ENCODE results near the gene BBS10.

The BBS10 gene

DNA sequence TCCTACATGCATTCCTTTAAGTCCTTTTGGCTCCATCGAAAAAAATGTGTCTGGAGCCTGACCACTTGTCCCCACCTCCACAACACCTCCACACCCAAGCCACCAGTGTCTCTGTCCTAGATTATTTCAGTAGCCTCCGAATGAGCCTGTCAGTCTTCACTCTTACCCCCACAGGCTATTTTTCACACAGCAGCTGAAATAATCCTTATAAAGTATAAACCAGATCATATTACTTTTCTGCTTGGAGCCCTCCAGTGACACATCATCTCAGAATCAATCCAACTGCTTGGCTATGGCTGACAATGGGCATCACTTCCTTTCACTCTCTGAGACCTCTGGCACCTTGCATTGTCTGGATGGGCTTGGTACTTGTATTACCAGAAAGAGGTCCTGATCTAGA lies 44.9 kb downstream of the BBS10 start:
- H3K27me3 ChIP-seq (ENCODE audit: control insufficient read depth, low read length), result no peaks in the 10 kb centered on the region
- H3K9me3 ChIP-seq (ENCODE audit: control insufficient read depth, insufficient read depth, low read length), result no peaks in the 10 kb centered on the region
- H4K20me1 ChIP-seq (ENCODE audit: control insufficient read depth, insufficient read depth, low read depth, low read length), result no peaks in the 10 kb centered on the region
- H3K36me3 ChIP-seq (ENCODE audit: control insufficient read depth, low read length), result no peaks in the 10 kb centered on the region
- no peaks in the 10 kb centered on the region for H3K9me2 ChIP-seq (replicated peaks; ENCODE audit: control insufficient read depth, low read length)
- no peak overlapping the region for H3K4me3 ChIP-seq (ENCODE audit: low read length)
- no peaks in the 10 kb centered on the region for H3K79me2 ChIP-seq (ENCODE audit: control insufficient read depth, low read length)
- no peak overlapping the region for H3K4me2 ChIP-seq (ENCODE audit: low read length)
- H3K4me1 ChIP-seq (ENCODE audit: control insufficient read depth, low read length), result no peaks in the 10 kb centered on the region
- TF ChIP-seq, protein P1, sequence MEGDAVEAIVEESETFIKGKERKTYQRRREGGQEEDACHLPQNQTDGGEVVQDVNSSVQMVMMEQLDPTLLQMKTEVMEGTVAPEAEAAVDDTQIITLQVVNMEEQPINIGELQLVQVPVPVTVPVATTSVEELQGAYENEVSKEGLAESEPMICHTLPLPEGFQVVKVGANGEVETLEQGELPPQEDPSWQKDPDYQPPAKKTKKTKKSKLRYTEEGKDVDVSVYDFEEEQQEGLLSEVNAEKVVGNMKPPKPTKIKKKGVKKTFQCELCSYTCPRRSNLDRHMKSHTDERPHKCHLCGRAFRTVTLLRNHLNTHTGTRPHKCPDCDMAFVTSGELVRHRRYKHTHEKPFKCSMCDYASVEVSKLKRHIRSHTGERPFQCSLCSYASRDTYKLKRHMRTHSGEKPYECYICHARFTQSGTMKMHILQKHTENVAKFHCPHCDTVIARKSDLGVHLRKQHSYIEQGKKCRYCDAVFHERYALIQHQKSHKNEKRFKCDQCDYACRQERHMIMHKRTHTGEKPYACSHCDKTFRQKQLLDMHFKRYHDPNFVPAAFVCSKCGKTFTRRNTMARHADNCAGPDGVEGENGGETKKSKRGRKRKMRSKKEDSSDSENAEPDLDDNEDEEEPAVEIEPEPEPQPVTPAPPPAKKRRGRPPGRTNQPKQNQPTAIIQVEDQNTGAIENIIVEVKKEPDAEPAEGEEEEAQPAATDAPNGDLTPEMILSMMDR (IDR thresholded peaks at IDR 0.05; ENCODE audit: low read depth, low read length, poor library complexity, severe bottlenecking), result no peak
- TF ChIP-seq EZH2phosphoT487 (IDR thresholded peaks at IDR 0.05; ENCODE audit: borderline replicate concordance, low read length), result no peak
- no peaks in the 10 kb centered on the region for H3F3A ChIP-seq (ENCODE audit: control insufficient read depth, insufficient read depth)
- H3K27ac ChIP-seq (ENCODE audit: low read depth, low read length), result no peak overlapping the region

DNA sequence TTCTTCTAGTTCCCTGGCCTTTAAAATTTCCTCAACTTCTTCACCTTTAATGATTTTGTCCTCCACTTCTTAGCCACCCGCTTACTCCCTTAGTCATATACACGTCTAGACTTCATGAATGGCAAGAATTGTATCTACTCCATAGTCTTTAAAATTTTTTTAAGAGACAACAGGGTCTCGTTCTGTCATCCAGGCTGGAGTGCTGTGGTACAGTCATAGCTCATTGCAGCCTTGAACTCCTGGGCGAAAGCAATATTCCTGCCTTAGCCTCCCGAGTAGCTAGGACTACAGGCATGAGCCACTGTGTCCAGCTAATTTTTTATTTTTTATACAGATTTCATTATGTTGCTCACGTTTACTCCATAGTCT lies 47.9 kb downstream of the BBS10 start:
- Histone ChIP-seq H4K20me1 (ENCODE audit: control insufficient read depth, insufficient read depth, low read depth, low read length) (no peaks in the 10 kb centered on the region), H3K36me3 (ENCODE audit: control insufficient read depth, low read length) (no peaks in the 10 kb centered on the region), H3K79me2 (ENCODE audit: control insufficient read depth, low read length) (no peaks in the 10 kb centered on the region), H3K9me3 (ENCODE audit: control insufficient read depth, insufficient read depth, low read length) (no peaks in the 10 kb centered on the region), H3K9me2 (replicated peaks; ENCODE audit: control insufficient read depth, low read length) (no peaks in the 10 kb centered on the region), H3K4me1 (ENCODE audit: control insufficient read depth, low read length) (no peaks in the 10 kb centered on the region), H3K4me2 (ENCODE audit: low read length) (no peak overlapping the region), H3K27ac (ENCODE audit: low read depth, low read length) (no peak overlapping the region), H3K27me3 (ENCODE audit: control insufficient read depth, low read length) (no peaks in the 10 kb centered on the region), H3K4me3 (ENCODE audit: low read length) (no peak overlapping the region), H3F3A (ENCODE audit: control insufficient read depth, insufficient read depth) (no peaks in the 10 kb centered on the region)
- no peak for TF ChIP-seq EZH2phosphoT487 (IDR thresholded peaks at IDR 0.05; ENCODE audit: borderline replicate concordance, low read length)
- TF ChIP-seq, protein P1 (IDR thresholded peaks at IDR 0.05; ENCODE audit: low read depth, low read length, poor library complexity, severe bottlenecking), result no peak

DNA sequence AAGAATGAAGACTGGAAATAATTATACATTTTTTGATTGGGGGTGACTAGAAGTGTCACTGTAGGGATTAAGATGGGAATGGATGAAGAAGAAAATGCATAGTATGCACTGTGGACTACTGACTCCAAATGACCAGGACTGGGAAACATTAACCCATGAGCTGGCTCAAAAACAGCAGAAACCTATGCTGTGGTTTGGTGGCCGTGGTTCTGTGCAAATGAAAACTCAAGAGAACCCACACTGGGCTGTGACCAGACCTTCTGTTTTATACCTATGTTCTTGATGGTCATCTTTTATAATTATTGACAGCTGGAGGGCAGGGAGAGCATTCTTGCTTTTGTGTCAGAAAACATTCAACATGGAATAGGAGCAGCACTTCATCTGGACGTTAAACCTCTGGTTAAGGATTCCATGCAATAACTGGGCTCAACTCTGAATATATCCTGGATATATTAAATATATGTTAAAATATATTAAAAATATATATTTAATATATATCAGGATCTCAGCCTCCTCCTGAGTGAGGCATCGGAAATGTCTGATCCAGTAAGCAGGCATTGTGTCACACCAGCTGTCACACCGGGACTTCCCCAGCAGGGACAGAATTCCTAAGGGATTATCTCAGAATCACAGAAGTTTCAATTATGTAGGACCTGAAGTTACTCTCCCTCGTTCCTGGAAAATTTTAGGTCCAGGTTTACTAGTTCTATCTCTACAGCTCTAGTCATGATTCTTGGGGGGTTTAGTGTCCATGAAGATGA lies 48.5 kb downstream of the BBS10 start:
- no peaks in the 10 kb centered on the region for H3K9me2 ChIP-seq (replicated peaks; ENCODE audit: control insufficient read depth, low read length)
- no peaks in the 10 kb centered on the region for H3K36me3 ChIP-seq (ENCODE audit: control insufficient read depth, low read length)
- H3K4me2 ChIP-seq (ENCODE audit: low read length), result no peak overlapping the region
- H3F3A ChIP-seq (ENCODE audit: control insufficient read depth, insufficient read depth), result no peaks in the 10 kb centered on the region
- H3K27ac ChIP-seq (ENCODE audit: low read depth, low read length), result no peak overlapping the region
- TF ChIP-seq EZH2phosphoT487 (IDR thresholded peaks at IDR 0.05; ENCODE audit: borderline replicate concordance, low read length), result no peak
- TF ChIP-seq, protein P1 (IDR thresholded peaks at IDR 0.05; ENCODE audit: low read depth, low read length, poor library complexity, severe bottlenecking), result no peak
- no peaks in the 10 kb centered on the region for H3K27me3 ChIP-seq (ENCODE audit: control insufficient read depth, low read length)
- H3K79me2 ChIP-seq (ENCODE audit: control insufficient read depth, low read length), result no peaks in the 10 kb centered on the region
- H4K20me1 ChIP-seq (ENCODE audit: control insufficient read depth, insufficient read depth, low read depth, low read length), result no peaks in the 10 kb centered on the region
- H3K4me3 ChIP-seq (ENCODE audit: low read length), result no peak overlapping the region
- H3K4me1 ChIP-seq (ENCODE audit: control insufficient read depth, low read length), result no peaks in the 10 kb centered on the region
- no peaks in the 10 kb centered on the region for H3K9me3 ChIP-seq (ENCODE audit: control insufficient read depth, insufficient read depth, low read length)

Data from DOHH2 (cell line).